ENCODE data around the gene SVOPL. TPM values are rescaled to one million over a fixed set of nuclear protein-coding genes. Genes with fewer than 3 reads are reported as not detected.

Gene SVOPL
- total and polyA plus RNA-seq, 4 donors, result 0.33 TPM; not detected in 3

- Histone ChIP-seq H3K27ac (ENCODE audit: low read depth in 1 of 2, low read length in 2 of 2) (no peak overlapping the region), H3K9me3 (ENCODE audit: control insufficient read depth in 4 of 4, low read length in 3 of 4) (no peaks in the 10 kb centered on the region), H3K27me3 (ENCODE audit: control insufficient read depth in 4 of 4, insufficient read depth in 4 of 4, low read length in 3 of 4) (no peaks in the 10 kb centered on the region), H3K36me3 (ENCODE audit: control insufficient read depth in 4 of 4, insufficient read depth in 3 of 4, low read depth in 1 of 4, low read length in 3 of 4) (no peaks in the 10 kb centered on the region), H3K4me3 (ENCODE audit: low read depth in 1 of 3, low read length in 3 of 3) (no peak overlapping the region), H3K9ac (ENCODE audit: low read depth in 1 of 2, low read length in 2 of 2) (no peak overlapping the region), H3K4me1 (ENCODE audit: control insufficient read depth in 4 of 4, insufficient read depth in 4 of 4, low read length in 3 of 4) (no peaks in the 10 kb centered on the region)
- DNase-seq (ENCODE audit: low spot score), result no peak
- WGBS, result 65% methylated on average over 5 of the region's 5 CpGs
- TF ChIP-seq YY1 (IDR thresholded peaks at IDR 0.05), result no peak
- no peak for TF ChIP-seq EGR1 (IDR thresholded peaks at IDR 0.05; ENCODE audit: low read depth in 2 of 2)
- no peak for TF ChIP-seq GABPA (IDR thresholded peaks at IDR 0.05 in 1 of 2, conservative IDR thresholded peaks at IDR 0.05 in 1 of 2)
- no peak for TF ChIP-seq CTCF (IDR thresholded peaks at IDR 0.05; ENCODE audit: low read depth, low read length, missing input control)
- TF ChIP-seq NR2F2 (IDR thresholded peaks at IDR 0.05), result no peak
- TF ChIP-seq HNF4G (IDR thresholded peaks at IDR 0.05), result no peak
- no peak for TF ChIP-seq JUND (IDR thresholded peaks at IDR 0.05)
- TF ChIP-seq TAF1 (conservative IDR thresholded peaks at IDR 0.05), result no peak
- no peak for TF ChIP-seq SP1 (IDR thresholded peaks at IDR 0.05)
- no peak for TF ChIP-seq ZBTB33 (IDR thresholded peaks at IDR 0.05)
- no peak for TF ChIP-seq HNF4A (conservative IDR thresholded peaks at IDR 0.05)
- TF ChIP-seq FOXA2 (IDR thresholded peaks at IDR 0.05), result no peak
- no peak for TF ChIP-seq RXRA (IDR thresholded peaks at IDR 0.05)
Measured at GRCh38 chr7:138625849-138626230, 75.3 kb downstream of the SVOPL start.

GRCh38 chr7:138625084-138625848 is 75.9 kb downstream of the SVOPL start:
- no peaks in the 10 kb centered on the region for H3K27me3 ChIP-seq (ENCODE audit: control insufficient read depth in 4 of 4, insufficient read depth in 4 of 4, low read length in 3 of 4)
- H3K9ac ChIP-seq (ENCODE audit: low read depth in 1 of 2, low read length in 2 of 2), result no peak overlapping the region
- no peak for DNase-seq (ENCODE audit: low spot score)
- H3K4me1 ChIP-seq (ENCODE audit: control insufficient read depth in 4 of 4, insufficient read depth in 4 of 4, low read length in 3 of 4), result no peaks in the 10 kb centered on the region
- no peaks in the 10 kb centered on the region for H3K9me3 ChIP-seq (ENCODE audit: control insufficient read depth in 4 of 4, low read length in 3 of 4)
- WGBS, result 47% methylated on average over 3 of the region's 3 CpGs
- TF ChIP-seq FOXA2 (IDR thresholded peaks at IDR 0.05) (no peak), HNF4G (IDR thresholded peaks at IDR 0.05) (no peak), SP1 (IDR thresholded peaks at IDR 0.05) (no peak), RXRA (IDR thresholded peaks at IDR 0.05) (no peak), MAX (IDR thresholded peaks at IDR 0.05) (no peak), REST (IDR thresholded peaks at IDR 0.05) (no peak), FOXA1 (IDR thresholded peaks at IDR 0.05) (no peak), RAD21 (IDR thresholded peaks at IDR 0.05) (no peak), HNF4A (conservative IDR thresholded peaks at IDR 0.05) (no peak), CTCF (IDR thresholded peaks at IDR 0.05; ENCODE audit: low read depth, low read length, missing input control) (no peak), TAF1 (conservative IDR thresholded peaks at IDR 0.05) (no peak), NR2F2 (IDR thresholded peaks at IDR 0.05) (no peak), YY1 (IDR thresholded peaks at IDR 0.05) (no peak), ATF3 (IDR thresholded peaks at IDR 0.05) (no peak), JUND (IDR thresholded peaks at IDR 0.05) (no peak), EGR1 (IDR thresholded peaks at IDR 0.05; ENCODE audit: low read depth in 2 of 2) (no peak), GABPA (IDR thresholded peaks at IDR 0.05 in 1 of 2, conservative IDR thresholded peaks at IDR 0.05 in 1 of 2) (no peak), ZBTB33 (IDR thresholded peaks at IDR 0.05) (no peak)
- no peak overlapping the region for H3K4me3 ChIP-seq (ENCODE audit: low read depth in 1 of 3, low read length in 3 of 3)
- no peak overlapping the region for H3K27ac ChIP-seq (ENCODE audit: low read depth in 1 of 2, low read length in 2 of 2)
- H3K36me3 ChIP-seq (ENCODE audit: control insufficient read depth in 4 of 4, insufficient read depth in 3 of 4, low read depth in 1 of 4, low read length in 3 of 4), result no peaks in the 10 kb centered on the region

All from liver (tissue), 9 donors.